ENCODE measurements around the gene MACROH2A2. TPM values are rescaled to one million over a fixed set of nuclear protein-coding genes. Genes with fewer than 3 reads are reported as not detected.
A peak's percentile ranks its signal among the peaks of the same experiment; 100 is the strongest.

Gene MACROH2A2
- polyA plus RNA-seq, 3 donors from 2014 or later = 0.57 to 1.1 TPM; not detected in 1

- DNase-seq = no peak
- H3K4me1 Mint-ChIP-seq = peaks cover 29 to 37% of the 10 kb centered on the region in 2 donors
- no peaks in the 10 kb centered on the region for H3K9me3 Mint-ChIP-seq
- no peak overlapping the region for H3K4me3 Mint-ChIP-seq
- no peaks in the 10 kb centered on the region for H3K36me3 Mint-ChIP-seq
- H3K27ac Mint-ChIP-seq = no peak overlapping the region
- H3K27me3 Mint-ChIP-seq (ENCODE audit: low read depth in 3 of 3) = peaks cover 5 to 10% (median 8%) of the 10 kb centered on the region in 3 donors
These were observed 82.4 kb downstream of the MACROH2A2 start for GRCh38 chr10:70135046-70135445.

GRCh38 chr10:70135684-70136083 is 83.0 kb downstream of the MACROH2A2 start:
- Mint-ChIP-seq H3K9me3 (no peaks in the 10 kb centered on the region), H3K4me1 (peaks cover 29 to 42% of the 10 kb centered on the region in 2 donors), H3K27ac (no peak overlapping the region), H3K4me3 (no peak overlapping the region), H3K27me3 (ENCODE audit: low read depth in 3 of 3) (peaks cover 5 to 10% (median 8%) of the 10 kb centered on the region in 3 donors), H3K36me3 (no peaks in the 10 kb centered on the region)
- no peak for DNase-seq

- no peak for DNase-seq
- Mint-ChIP-seq H3K4me1 (peaks cover 22 to 40% of the 10 kb centered on the region in 2 donors), H3K27me3 (ENCODE audit: low read depth in 3 of 3) (peaks cover 3 to 7% (median 6%) of the 10 kb centered on the region in 3 donors), H3K4me3 (no peak overlapping the region), H3K9me3 (no peaks in the 10 kb centered on the region), H3K36me3 (no peaks in the 10 kb centered on the region), H3K27ac (peak overlapping the region in 2 of 6 donors; percentile 32 to 67)
These were observed 84.5 kb downstream of the MACROH2A2 start for GRCh38 chr10:70137135-70137534.

GRCh38 chr10:70137927-70138883 is 85.6 kb downstream of the MACROH2A2 start:
- Mint-ChIP-seq H3K4me3 (no peak overlapping the region), H3K36me3 (no peaks in the 10 kb centered on the region), H3K4me1 (peaks cover 18 to 31% of the 10 kb centered on the region in 2 donors), H3K27ac (no peak overlapping the region), H3K27me3 (ENCODE audit: low read depth in 3 of 3) (peaks cover under 1 to 4% (median 3%) of the 10 kb centered on the region in 3 donors), H3K9me3 (no peaks in the 10 kb centered on the region)
- no peak for DNase-seq

GRCh38 chr10:70139151-70139996 is 86.7 kb downstream of the MACROH2A2 start:
- no peak for DNase-seq
- Mint-ChIP-seq H3K4me1 (peaks cover 23 to 31% of the 10 kb centered on the region in 2 donors), H3K4me3 (no peak overlapping the region), H3K36me3 (no peaks in the 10 kb centered on the region), H3K27ac (no peak overlapping the region), H3K9me3 (no peaks in the 10 kb centered on the region), H3K27me3 (ENCODE audit: low read depth in 3 of 3) (peaks cover 0 to 4% (median 2%) of the 10 kb centered on the region in 3 donors)

- Mint-ChIP-seq H3K4me3 (no peak overlapping the region), H3K27ac (no peak overlapping the region), H3K9me3 (no peaks in the 10 kb centered on the region), H3K4me1 (peaks cover 28 to 36% of the 10 kb centered on the region in 2 donors), H3K36me3 (no peaks in the 10 kb centered on the region), H3K27me3 (ENCODE audit: low read depth in 3 of 3) (peaks cover 0 to 4% (median 4%) of the 10 kb centered on the region in 3 donors)
- DNase-seq = no peak
These were observed 87.3 kb downstream of the MACROH2A2 start for GRCh38 chr10:70139997-70140250.

GRCh38 chr10:70140297-70140696 is 87.7 kb downstream of the MACROH2A2 start:
- peaks cover 31 to 40% of the 10 kb centered on the region in 2 donors for H3K4me1 Mint-ChIP-seq
- peaks cover 0 to 4% (median 4%) of the 10 kb centered on the region in 3 donors for H3K27me3 Mint-ChIP-seq (ENCODE audit: low read depth in 3 of 3)
- H3K4me3 Mint-ChIP-seq = no peak overlapping the region
- DNase-seq = no peak
- H3K27ac Mint-ChIP-seq = peak overlapping the region in 1 of 6 donors; percentile 30
- H3K36me3 Mint-ChIP-seq = no peaks in the 10 kb centered on the region
- H3K9me3 Mint-ChIP-seq = no peaks in the 10 kb centered on the region

- no peak overlapping the region for H3K4me3 Mint-ChIP-seq
- DNase-seq = no peak
- peaks cover 30 to 43% of the 10 kb centered on the region in 2 donors for H3K4me1 Mint-ChIP-seq
- H3K9me3 Mint-ChIP-seq = no peaks in the 10 kb centered on the region
- H3K27ac Mint-ChIP-seq = no peak overlapping the region
- H3K36me3 Mint-ChIP-seq = no peaks in the 10 kb centered on the region
- peaks cover 4 to 10% (median 7%) of the 10 kb centered on the region in 3 donors for H3K27me3 Mint-ChIP-seq (ENCODE audit: low read depth in 3 of 3)
These were observed 89.9 kb downstream of the MACROH2A2 start for GRCh38 chr10:70142555-70142954.

- H3K27ac Mint-ChIP-seq = peak overlapping the region; percentile 57 to 89 (median 82)
- peaks cover 28 to 38% of the 10 kb centered on the region in 2 donors for H3K4me1 Mint-ChIP-seq
- H3K9me3 Mint-ChIP-seq = no peaks in the 10 kb centered on the region
- no peak for DNase-seq
- H3K36me3 Mint-ChIP-seq = no peaks in the 10 kb centered on the region
- peak overlapping the region; percentile 81 to 89 (median 86) for H3K4me3 Mint-ChIP-seq
- H3K27me3 Mint-ChIP-seq (ENCODE audit: low read depth in 3 of 3) = peaks cover 4 to 10% (median 7%) of the 10 kb centered on the region in 3 donors
These were observed 91.9 kb downstream of the MACROH2A2 start for GRCh38 chr10:70144372-70145110.

GRCh38 chr10:70145166-70145665 is 92.6 kb downstream of the MACROH2A2 start:
- H3K9me3 Mint-ChIP-seq = no peaks in the 10 kb centered on the region
- H3K36me3 Mint-ChIP-seq = peaks cover 4 to 5% (median 5%) of the 10 kb centered on the region in 3 donors
- peak overlapping the region; percentile 81 to 89 (median 86) for H3K4me3 Mint-ChIP-seq
- H3K27me3 Mint-ChIP-seq (ENCODE audit: low read depth in 3 of 3) = peaks cover 4 to 10% (median 7%) of the 10 kb centered on the region in 3 donors
- H3K4me1 Mint-ChIP-seq = peaks cover 28 to 43% of the 10 kb centered on the region in 2 donors
- peak overlapping the region; percentile 49 to 89 (median 82) for H3K27ac Mint-ChIP-seq
- no peak for DNase-seq

GRCh38 chr10:70145666-70146488 is 93.2 kb downstream of the MACROH2A2 start:
- Mint-ChIP-seq H3K9me3 (no peaks in the 10 kb centered on the region), H3K27me3 (ENCODE audit: low read depth in 3 of 3) (peaks cover 4 to 10% (median 7%) of the 10 kb centered on the region in 3 donors), H3K4me1 (peaks cover 28 to 39% of the 10 kb centered on the region in 2 donors), H3K4me3 (peak overlapping the region; percentile 81 to 93 (median 90)), H3K27ac (peak overlapping the region; percentile 79 to 97 (median 91)), H3K36me3 (peaks cover 4 to 8% (median 5%) of the 10 kb centered on the region in 3 donors)
- peak; percentile 78 to 82 (median 81) for DNase-seq

- Mint-ChIP-seq H3K36me3 (peaks cover 7 to 15% (median 10%) of the 10 kb centered on the region in 3 donors), H3K4me3 (peak within 1 kb of the TSS; percentile 88 to 95 (median 90)), H3K27me3 (ENCODE audit: low read depth in 3 of 3) (peaks cover 4 to 10% (median 7%) of the 10 kb centered on the region in 3 donors), H3K4me1 (peaks cover 30 to 38% of the 10 kb centered on the region in 2 donors), H3K9me3 (no peaks in the 10 kb centered on the region), H3K27ac (peak within 1 kb of the TSS; percentile 79 to 98 (median 96))
- peak; percentile 91 to 92 (median 91) for DNase-seq
These were observed 94.0 kb downstream of the MACROH2A2 start, which contains the start of gene TYSND1 for GRCh38 chr10:70146489-70147258. TSS of gene TYSND1 (minus strand) at chr10:70146700. CDS start at chr10:70146586, 114 bp downstream.
